22Rv1 (cell line): Measurements from ENCODE around the gene TCERG1.
"Not testable (repeated sequence)": the region's sequence is repeated elsewhere in the genome, so short reads cannot be mapped to it uniquely, and the experiment has no call there.

ENCODE experiments used
- ZFX ChIP-seq: fragments of 450-650 bp; IDR thresholded peaks from 2 replicates; pipeline ENCODE4 v1.6.1; 2017; ENCODE audit warnings: antibody characterized with exemption, borderline replicate concordance
- TF ChIP-seq, protein P1 (sequence below): fragments of 450-650 bp; IDR thresholded peaks from 2 replicates; pipeline ENCODE4 v1.5.1; 2017; ENCODE audit warnings: mild to moderate bottlenecking

DNA sequence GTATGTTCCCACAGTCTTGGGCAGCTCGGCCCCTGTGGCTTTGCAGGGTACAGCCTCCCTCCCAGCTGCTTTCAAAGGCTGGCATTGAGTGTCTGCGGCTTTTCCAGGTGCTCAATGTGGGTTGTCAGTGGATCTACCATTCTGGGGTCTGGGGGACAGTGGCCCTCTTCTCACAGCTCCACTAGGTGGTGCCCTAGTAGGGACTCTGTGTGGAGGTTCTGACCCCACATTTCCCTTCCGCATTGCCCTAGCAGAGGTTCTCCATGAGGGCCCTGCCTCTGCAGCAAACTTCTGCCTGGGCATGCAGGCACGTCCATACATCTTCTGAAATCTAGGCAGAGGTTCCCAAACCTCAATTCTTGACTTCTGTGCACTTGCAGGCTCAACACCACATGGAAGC lies 109.8 kb downstream of the TCERG1 start:
- TF ChIP-seq, protein P1, sequence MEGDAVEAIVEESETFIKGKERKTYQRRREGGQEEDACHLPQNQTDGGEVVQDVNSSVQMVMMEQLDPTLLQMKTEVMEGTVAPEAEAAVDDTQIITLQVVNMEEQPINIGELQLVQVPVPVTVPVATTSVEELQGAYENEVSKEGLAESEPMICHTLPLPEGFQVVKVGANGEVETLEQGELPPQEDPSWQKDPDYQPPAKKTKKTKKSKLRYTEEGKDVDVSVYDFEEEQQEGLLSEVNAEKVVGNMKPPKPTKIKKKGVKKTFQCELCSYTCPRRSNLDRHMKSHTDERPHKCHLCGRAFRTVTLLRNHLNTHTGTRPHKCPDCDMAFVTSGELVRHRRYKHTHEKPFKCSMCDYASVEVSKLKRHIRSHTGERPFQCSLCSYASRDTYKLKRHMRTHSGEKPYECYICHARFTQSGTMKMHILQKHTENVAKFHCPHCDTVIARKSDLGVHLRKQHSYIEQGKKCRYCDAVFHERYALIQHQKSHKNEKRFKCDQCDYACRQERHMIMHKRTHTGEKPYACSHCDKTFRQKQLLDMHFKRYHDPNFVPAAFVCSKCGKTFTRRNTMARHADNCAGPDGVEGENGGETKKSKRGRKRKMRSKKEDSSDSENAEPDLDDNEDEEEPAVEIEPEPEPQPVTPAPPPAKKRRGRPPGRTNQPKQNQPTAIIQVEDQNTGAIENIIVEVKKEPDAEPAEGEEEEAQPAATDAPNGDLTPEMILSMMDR = not testable (repeated sequence)
- not testable (repeated sequence) for TF ChIP-seq ZFX
